HEK293 (cell line): Measurements from ENCODE around the gene TASP1.

ENCODE experiments used
- CTCF ChIA-PET: fragments of 350-600 bp; formaldehyde crosslinking; extraction: SDS; loops from one replicate; lab custom pipeline; 2021; ENCODE audit warnings: antibody characterized with exemption; lab: Yijun Ruan, JAX
- POLR2A ChIA-PET: fragments of 300-600 bp; formaldehyde crosslinking; extraction: SDS; loops from one replicate; lab custom pipeline; 2020; ENCODE audit warnings: antibody characterized with exemption, inconsistent platforms; lab: Yijun Ruan, JAX
- H3K27ac ChIP-seq: fragments of 200-500 bp; sonication (Bioruptor generic); 2 replicates; pipeline ENCODE4 v1.5.1; 2014; ENCODE audit warnings: low read depth, low read length, control low read depth, inconsistent platforms; ENCODE audit errors: extremely low read depth
- H3K36me3 ChIP-seq, 2 experiments: fragments of 200-500 bp in 1 of 2; sonication (Bioruptor generic) in 1 of 2; 1 replicate in 1 of 2; 2 replicates in 1 of 2; pipeline ENCODE4 v1.5.1; 2014 to 2017; ENCODE audit warnings: inconsistent platforms in 2 of 2, low read length in 2 of 2; ENCODE audit not compliant: control insufficient read depth in 2 of 2, insufficient read depth in 1 of 2
- H3K4me1 ChIP-seq: fragments of 200-500 bp; sonication (Bioruptor generic); 2 replicates; pipeline ENCODE4 v1.5.1; 2014; ENCODE audit warnings: mild to moderate bottlenecking, low read length, inconsistent platforms; ENCODE audit not compliant: control insufficient read depth, insufficient read depth
- H3K4me3 ChIP-seq: 2 replicates; pipeline ENCODE4 v1.5.1; 2011; ENCODE audit warnings: low read depth, mild to moderate bottlenecking, control low read depth, low read length, moderate library complexity
- H3K9me3 ChIP-seq: fragments of 200-500 bp; sonication (Bioruptor generic); 2 replicates; pipeline ENCODE4 v1.5.1; 2014; ENCODE audit warnings: low read depth, low read length, inconsistent platforms; ENCODE audit not compliant: control insufficient read depth, insufficient read depth
- GLI2 ChIP-seq: fragments of 450-650 bp; formaldehyde crosslinking; IDR thresholded peaks from 2 replicates; pipeline ENCODE4; 2017; ENCODE audit warnings: missing biosample characterization, missing genetic modification characterization, low read depth, borderline replicate concordance
- OSR2 ChIP-seq: fragments of 450-650 bp; formaldehyde crosslinking; IDR thresholded peaks from 2 replicates; pipeline ENCODE4 v1.5.1; 2016; ENCODE audit warnings: missing biosample characterization, missing genetic modification characterization
- SALL2 ChIP-seq: fragments of 450-650 bp; formaldehyde crosslinking; IDR thresholded peaks from 2 replicates; pipeline ENCODE4 v1.5.0; 2017; ENCODE audit warnings: missing biosample characterization, mild to moderate bottlenecking, missing genetic modification characterization, borderline replicate concordance
- ZBTB17 ChIP-seq: fragments of 450-650 bp; formaldehyde crosslinking; IDR thresholded peaks from 2 replicates; pipeline ENCODE4 v1.5.1; 2016; ENCODE audit warnings: missing biosample characterization, missing genetic modification characterization
- ZBTB48 ChIP-seq: fragments of 450-650 bp; formaldehyde crosslinking; IDR thresholded peaks from 2 replicates; pipeline ENCODE4 v1.5.1; 2016; ENCODE audit warnings: missing biosample characterization, missing genetic modification characterization
- ZFP41 ChIP-seq: fragments of 450-650 bp; formaldehyde crosslinking; IDR thresholded peaks from 2 replicates; pipeline ENCODE4 v1.5.1; 2016; ENCODE audit warnings: missing biosample characterization, missing genetic modification characterization, borderline replicate concordance
- ZFP69B ChIP-seq: fragments of 450-650 bp; formaldehyde crosslinking; IDR thresholded peaks from 2 replicates; pipeline ENCODE4 v1.5.1; 2016; ENCODE audit warnings: missing biosample characterization, missing genetic modification characterization
- ZIC2 ChIP-seq: fragments of 450-650 bp; formaldehyde crosslinking; IDR thresholded peaks from 2 replicates; pipeline ENCODE4 v1.5.1; 2016; ENCODE audit warnings: missing biosample characterization, missing genetic modification characterization
- ZNF24 ChIP-seq: fragments of 450-650 bp; formaldehyde crosslinking; IDR thresholded peaks from 2 replicates; pipeline ENCODE4 v1.5.1; 2016; ENCODE audit warnings: missing biosample characterization, missing genetic modification characterization
- ZNF423 ChIP-seq: fragments of 450-650 bp; formaldehyde crosslinking; IDR thresholded peaks from 2 replicates; pipeline ENCODE4 v1.5.1; 2016; ENCODE audit warnings: missing biosample characterization, missing genetic modification characterization
- ZNF544 ChIP-seq: fragments of 450-650 bp; formaldehyde crosslinking; IDR thresholded peaks from 2 replicates; pipeline ENCODE4 v1.5.0; 2017; ENCODE audit warnings: missing biosample characterization, missing genetic modification characterization
- ZNF624 ChIP-seq: fragments of 450-650 bp; formaldehyde crosslinking; IDR thresholded peaks from 2 replicates; pipeline ENCODE4 v1.5.1; 2017; ENCODE audit warnings: missing biosample characterization, missing genetic modification characterization
- ZNF658 ChIP-seq: fragments of 450-650 bp; formaldehyde crosslinking; IDR thresholded peaks from 2 replicates; pipeline ENCODE4; 2016; ENCODE audit warnings: missing biosample characterization, missing genetic modification characterization
- ZNF664 ChIP-seq: fragments of 450-650 bp; formaldehyde crosslinking; IDR thresholded peaks from 2 replicates; pipeline ENCODE4 v1.5.1; 2016; ENCODE audit warnings: missing biosample characterization, missing genetic modification characterization
- ZNF76 ChIP-seq: fragments of 450-650 bp; formaldehyde crosslinking; IDR thresholded peaks from 2 replicates; pipeline ENCODE4; 2016; ENCODE audit warnings: low read depth, missing biosample characterization, missing genetic modification characterization, borderline replicate concordance
- ZNF791 ChIP-seq: fragments of 450-650 bp; formaldehyde crosslinking; IDR thresholded peaks from 2 replicates; pipeline ENCODE4 v1.5.1; 2016; ENCODE audit warnings: missing biosample characterization, missing genetic modification characterization
- TF ChIP-seq, protein P1 (sequence below): fragments of 450-650 bp; formaldehyde crosslinking; conservative IDR thresholded peaks from 2 replicates; pipeline ENCODE4 v1.5.1; 2016; ENCODE audit warnings: low read depth, missing biosample characterization, missing genetic modification characterization
- TF ChIP-seq, protein P2 (sequence below): fragments of 450-650 bp; formaldehyde crosslinking; IDR thresholded peaks from 2 replicates; pipeline ENCODE4 v1.5.1; 2016; ENCODE audit warnings: missing biosample characterization, missing genetic modification characterization
- TF ChIP-seq, protein P3 (sequence below): fragments of 450-650 bp; formaldehyde crosslinking; IDR thresholded peaks from 2 replicates; pipeline ENCODE4 v1.5.1; 2017; ENCODE audit warnings: missing biosample characterization, missing genetic modification characterization
- TF ChIP-seq, protein P4 (sequence below): fragments of 450-650 bp; formaldehyde crosslinking; IDR thresholded peaks from 2 replicates; pipeline ENCODE4 v1.5.1; 2016; ENCODE audit warnings: missing biosample characterization, missing genetic modification characterization
- TF ChIP-seq, protein P5 (sequence below): fragments of 450-650 bp; formaldehyde crosslinking; IDR thresholded peaks from 2 replicates; pipeline ENCODE4 v1.5.1; 2016; ENCODE audit warnings: missing biosample characterization, missing genetic modification characterization

Gene TASP1

DNA sequence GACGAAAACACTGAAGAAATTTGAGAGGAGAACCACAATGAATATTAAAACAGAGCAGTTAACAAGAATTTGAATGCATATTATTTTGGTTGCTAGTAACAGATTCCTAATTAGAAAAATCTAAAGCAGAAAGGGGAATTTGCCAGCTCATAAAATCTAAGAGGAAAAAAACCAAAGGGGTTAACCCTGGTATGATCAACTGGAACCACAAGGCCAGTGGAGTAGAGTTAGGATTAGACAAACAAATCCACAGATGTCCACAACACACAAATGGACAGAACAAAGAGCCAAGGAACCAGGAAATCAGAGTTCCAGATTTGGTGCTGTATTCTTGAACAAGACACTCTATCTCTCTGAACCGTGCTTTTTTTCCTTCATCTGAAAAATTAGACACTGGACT is 195.0 kb downstream of the TASP1 start (continued):
- TF ChIP-seq, protein P1, sequence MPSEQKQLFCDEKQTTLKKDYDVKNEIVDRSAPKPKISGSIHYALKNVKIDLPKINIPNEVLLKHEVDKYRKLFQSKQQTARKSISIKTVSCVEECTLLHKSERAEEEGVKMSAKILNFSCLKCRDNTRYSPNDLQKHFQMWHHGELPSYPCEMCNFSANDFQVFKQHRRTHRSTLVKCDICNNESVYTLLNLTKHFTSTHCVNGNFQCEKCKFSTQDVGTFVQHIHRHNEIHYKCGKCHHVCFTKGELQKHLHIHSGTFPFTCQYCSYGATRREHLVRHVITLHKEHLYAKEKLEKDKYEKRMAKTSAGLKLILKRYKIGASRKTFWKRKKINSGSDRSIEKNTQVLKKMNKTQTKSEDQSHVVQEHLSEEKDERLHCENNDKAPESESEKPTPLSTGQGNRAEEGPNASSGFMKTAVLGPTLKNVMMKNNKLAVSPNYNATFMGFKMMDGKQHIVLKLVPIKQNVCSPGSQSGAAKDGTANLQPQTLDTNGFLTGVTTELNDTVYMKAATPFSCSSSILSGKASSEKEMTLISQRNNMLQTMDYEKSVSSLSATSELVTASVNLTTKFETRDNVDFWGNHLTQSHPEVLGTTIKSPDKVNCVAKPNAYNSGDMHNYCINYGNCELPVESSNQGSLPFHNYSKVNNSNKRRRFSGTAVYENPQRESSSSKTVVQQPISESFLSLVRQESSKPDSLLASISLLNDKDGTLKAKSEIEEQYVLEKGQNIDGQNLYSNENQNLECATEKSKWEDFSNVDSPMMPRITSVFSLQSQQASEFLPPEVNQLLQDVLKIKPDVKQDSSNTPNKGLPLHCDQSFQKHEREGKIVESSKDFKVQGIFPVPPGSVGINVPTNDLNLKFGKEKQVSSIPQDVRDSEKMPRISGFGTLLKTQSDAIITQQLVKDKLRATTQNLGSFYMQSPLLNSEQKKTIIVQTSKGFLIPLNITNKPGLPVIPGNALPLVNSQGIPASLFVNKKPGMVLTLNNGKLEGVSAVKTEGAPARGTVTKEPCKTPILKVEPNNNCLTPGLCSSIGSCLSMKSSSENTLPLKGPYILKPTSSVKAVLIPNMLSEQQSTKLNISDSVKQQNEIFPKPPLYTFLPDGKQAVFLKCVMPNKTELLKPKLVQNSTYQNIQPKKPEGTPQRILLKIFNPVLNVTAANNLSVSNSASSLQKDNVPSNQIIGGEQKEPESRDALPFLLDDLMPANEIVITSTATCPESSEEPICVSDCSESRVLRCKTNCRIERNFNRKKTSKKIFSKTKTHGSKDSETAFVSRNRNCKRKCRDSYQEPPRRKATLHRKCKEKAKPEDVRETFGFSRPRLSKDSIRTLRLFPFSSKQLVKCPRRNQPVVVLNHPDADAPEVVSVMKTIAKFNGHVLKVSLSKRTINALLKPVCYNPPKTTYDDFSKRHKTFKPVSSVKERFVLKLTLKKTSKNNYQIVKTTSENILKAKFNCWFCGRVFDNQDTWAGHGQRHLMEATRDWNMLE (tag by site-specific recombination), result no peak
- TF ChIP-seq OSR2 (tag by site-specific recombination) (no peak), ZNF423 (tag by site-specific recombination) (no peak), ZBTB48 (tag by site-specific recombination) (no peak), ZFP69B (tag by site-specific recombination) (no peak), ZNF544 (tag by site-specific recombination) (no peak), ZNF791 (tag by site-specific recombination) (no peak)
- TF ChIP-seq, protein P2, sequence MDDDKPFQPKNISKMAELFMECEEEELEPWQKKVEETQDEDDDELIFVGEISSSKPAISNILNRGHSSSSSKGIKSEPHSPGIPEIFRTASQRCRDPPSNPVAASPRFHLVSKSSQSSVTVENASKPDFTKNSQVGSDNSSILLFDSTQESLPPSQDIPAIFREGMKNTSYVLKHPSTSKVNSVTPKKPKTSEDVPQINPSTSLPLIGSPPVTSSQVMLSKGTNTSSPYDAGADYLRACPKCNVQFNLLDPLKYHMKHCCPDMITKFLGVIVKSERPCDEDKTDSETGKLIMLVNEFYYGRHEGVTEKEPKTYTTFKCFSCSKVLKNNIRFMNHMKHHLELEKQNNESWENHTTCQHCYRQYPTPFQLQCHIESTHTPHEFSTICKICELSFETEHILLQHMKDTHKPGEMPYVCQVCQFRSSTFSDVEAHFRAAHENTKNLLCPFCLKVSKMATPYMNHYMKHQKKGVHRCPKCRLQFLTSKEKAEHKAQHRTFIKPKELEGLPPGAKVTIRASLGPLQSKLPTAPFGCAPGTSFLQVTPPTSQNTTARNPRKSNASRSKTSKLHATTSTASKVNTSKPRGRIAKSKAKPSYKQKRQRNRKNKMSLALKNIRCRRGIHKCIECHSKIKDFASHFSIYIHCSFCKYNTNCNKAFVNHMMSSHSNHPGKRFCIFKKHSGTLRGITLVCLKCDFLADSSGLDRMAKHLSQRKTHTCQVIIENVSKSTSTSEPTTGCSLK, result no peak
- TF ChIP-seq, protein P3, sequence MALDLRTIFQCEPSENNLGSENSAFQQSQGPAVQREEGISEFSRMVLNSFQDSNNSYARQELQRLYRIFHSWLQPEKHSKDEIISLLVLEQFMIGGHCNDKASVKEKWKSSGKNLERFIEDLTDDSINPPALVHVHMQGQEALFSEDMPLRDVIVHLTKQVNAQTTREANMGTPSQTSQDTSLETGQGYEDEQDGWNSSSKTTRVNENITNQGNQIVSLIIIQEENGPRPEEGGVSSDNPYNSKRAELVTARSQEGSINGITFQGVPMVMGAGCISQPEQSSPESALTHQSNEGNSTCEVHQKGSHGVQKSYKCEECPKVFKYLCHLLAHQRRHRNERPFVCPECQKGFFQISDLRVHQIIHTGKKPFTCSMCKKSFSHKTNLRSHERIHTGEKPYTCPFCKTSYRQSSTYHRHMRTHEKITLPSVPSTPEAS (tag by site-specific recombination), result no peak

DNA sequence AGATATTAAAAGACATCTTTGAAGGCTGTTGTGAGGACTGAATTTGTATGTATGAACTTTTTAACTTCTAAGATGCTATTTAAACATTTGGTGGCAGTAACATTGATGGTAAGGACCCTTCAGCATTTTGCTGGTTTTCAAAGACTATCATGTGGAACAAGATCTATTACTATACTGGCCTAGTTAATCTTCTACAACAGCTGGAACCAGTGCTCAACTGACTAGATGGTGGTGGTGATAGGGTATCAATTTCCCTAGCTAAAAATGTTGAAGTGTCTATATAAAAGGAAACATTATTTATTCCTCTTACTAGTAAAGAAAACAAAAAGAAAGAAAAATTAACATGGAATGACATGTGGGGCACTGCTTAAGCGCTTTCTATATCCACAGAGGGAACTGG is 195.7 kb downstream of the TASP1 start:
- H3K9me3 ChIP-seq, result no peaks in the 10 kb centered on the region
- H3K36me3 ChIP-seq, result no peaks in the 10 kb centered on the region
- H3K4me3 ChIP-seq, result no peak overlapping the region
- TF ChIP-seq SALL2 (tag by site-specific recombination) (no peak), ZNF658 (tag by site-specific recombination) (no peak), ZBTB17 (tag by site-specific recombination) (no peak), ZFP41 (tag by site-specific recombination) (no peak), ZNF624 (tag by site-specific recombination) (no peak), ZNF544 (tag by site-specific recombination) (no peak), ZNF664 (tag by site-specific recombination) (no peak), ZIC2 (tag by site-specific recombination) (no peak), ZNF24 (tag by site-specific recombination) (no peak), GLI2 (no peak), ZNF76 (tag by site-specific recombination) (no peak)
- TF ChIP-seq, protein P4, sequence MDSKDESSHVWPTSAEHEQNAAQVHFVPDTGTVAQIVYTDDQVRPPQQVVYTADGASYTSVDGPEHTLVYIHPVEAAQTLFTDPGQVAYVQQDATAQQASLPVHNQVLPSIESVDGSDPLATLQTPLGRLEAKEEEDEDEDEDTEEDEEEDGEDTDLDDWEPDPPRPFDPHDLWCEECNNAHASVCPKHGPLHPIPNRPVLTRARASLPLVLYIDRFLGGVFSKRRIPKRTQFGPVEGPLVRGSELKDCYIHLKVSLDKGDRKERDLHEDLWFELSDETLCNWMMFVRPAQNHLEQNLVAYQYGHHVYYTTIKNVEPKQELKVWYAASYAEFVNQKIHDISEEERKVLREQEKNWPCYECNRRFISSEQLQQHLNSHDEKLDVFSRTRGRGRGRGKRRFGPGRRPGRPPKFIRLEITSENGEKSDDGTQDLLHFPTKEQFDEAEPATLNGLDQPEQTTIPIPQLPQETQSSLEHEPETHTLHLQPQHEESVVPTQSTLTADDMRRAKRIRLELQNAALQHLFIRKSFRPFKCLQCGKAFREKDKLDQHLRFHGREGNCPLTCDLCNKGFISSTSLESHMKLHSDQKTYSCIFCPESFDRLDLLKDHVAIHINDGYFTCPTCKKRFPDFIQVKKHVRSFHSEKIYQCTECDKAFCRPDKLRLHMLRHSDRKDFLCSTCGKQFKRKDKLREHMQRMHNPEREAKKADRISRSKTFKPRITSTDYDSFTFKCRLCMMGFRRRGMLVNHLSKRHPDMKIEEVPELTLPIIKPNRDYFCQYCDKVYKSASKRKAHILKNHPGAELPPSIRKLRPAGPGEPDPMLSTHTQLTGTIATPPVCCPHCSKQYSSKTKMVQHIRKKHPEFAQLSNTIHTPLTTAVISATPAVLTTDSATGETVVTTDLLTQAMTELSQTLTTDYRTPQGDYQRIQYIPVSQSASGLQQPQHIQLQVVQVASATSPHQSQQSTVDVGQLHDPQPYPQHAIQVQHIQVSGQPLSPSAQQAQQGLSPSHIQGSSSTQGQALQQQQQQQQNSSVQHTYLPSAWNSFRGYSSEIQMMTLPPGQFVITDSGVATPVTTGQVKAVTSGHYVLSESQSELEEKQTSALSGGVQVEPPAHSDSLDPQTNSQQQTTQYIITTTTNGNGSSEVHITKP (tag by site-specific recombination), result no peak
- TF ChIP-seq, protein P5, sequence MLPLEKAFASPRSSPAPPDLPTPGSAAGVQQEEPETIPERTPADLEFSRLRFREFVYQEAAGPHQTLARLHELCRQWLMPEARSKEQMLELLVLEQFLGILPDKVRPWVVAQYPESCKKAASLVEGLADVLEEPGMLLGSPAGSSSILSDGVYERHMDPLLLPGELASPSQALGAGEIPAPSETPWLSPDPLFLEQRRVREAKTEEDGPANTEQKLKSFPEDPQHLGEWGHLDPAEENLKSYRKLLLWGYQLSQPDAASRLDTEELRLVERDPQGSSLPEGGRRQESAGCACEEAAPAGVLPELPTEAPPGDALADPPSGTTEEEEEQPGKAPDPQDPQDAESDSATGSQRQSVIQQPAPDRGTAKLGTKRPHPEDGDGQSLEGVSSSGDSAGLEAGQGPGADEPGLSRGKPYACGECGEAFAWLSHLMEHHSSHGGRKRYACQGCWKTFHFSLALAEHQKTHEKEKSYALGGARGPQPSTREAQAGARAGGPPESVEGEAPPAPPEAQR, result no peak
- H3K4me1 ChIP-seq, result no peaks in the 10 kb centered on the region
- no peak overlapping the region for H3K27ac ChIP-seq
- ChIA-PET POLR2A (no interaction called here), CTCF (no interaction called here)
